Measurements from ENCODE around the gene PSPN.

Gene PSPN

DNA sequence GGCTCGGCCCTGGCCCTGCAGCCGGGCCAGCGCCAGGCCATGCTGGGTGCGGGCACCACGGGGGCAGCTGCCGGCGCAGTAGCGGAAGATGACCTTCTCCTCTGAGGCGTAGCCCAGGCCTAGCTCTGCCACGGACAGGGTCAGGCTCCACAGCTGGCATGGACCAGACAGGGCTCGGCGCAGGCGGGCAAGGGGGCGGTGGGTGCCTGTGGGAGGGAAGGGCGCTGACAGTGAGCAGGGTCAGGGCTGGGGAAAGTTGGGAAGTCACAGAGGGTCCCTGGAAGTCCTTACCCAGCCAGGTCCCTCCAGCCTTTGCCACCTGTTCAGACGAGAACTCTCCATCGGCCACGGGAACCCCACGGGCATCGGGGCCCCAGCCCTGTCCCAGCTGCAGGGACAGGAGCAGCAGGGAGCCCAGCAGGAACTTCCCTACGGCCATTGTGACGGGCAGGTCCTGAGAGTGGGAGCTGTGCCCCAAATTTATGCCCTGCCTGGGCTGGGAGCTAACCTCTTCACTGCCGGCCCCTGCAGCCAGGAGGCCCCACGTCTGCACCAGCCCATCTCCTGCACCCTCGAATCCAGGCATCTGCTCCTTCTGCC lies at the start of gene PSPN:
TSS of gene PSPN (minus strand) at position 523 of the 600 bp plus-strand sequence. CDS start at position 439, 84 bp downstream.
- ChIA-PET CTCF (interaction anchor here (1.0 kb wide), 1 partner anchor 31 kb away, joined by 3 read pairs; no protein-coding TSS in a partner anchor), POLR2A (interaction anchor here (1.1 kb wide), 1 partner anchor 18 kb away, joined by 3 read pairs; no protein-coding TSS in a partner anchor)
- TF ChIP-seq EGR2 (tag by site-specific recombination; IDR thresholded peaks at IDR 0.05; ENCODE audit: low read depth) (0 out of 2 replicates have a peak, but pooled peaks have one; percentile 4), KLF7 (tag by site-specific recombination; IDR thresholded peaks at IDR 0.05; ENCODE audit: borderline replicate concordance) (no peak)
- H3K27ac ChIP-seq (ENCODE audit: extremely low read depth, low read depth, low read length), result no peak within 1 kb of the TSS
- no peak within 1 kb of the TSS for H3K4me3 ChIP-seq (ENCODE audit: low read depth, low read length)
- no peaks in the 10 kb centered on the region for H3K9me3 ChIP-seq (ENCODE audit: control insufficient read depth, insufficient read depth, low read depth, low read length)
- H3K4me1 ChIP-seq (ENCODE audit: control insufficient read depth, insufficient read depth, low read length), result peaks cover 3% of the 10 kb centered on the region; the same call in 1 of the 2 replicates
- H3K36me3 ChIP-seq (ENCODE audit: control insufficient read depth in 2 of 2, insufficient read depth in 1 of 2, low read length in 2 of 2), result peaks cover 12 to 19% of the 10 kb centered on the region in 2 experiments; a peak in 2 of 3 replicates

DNA sequence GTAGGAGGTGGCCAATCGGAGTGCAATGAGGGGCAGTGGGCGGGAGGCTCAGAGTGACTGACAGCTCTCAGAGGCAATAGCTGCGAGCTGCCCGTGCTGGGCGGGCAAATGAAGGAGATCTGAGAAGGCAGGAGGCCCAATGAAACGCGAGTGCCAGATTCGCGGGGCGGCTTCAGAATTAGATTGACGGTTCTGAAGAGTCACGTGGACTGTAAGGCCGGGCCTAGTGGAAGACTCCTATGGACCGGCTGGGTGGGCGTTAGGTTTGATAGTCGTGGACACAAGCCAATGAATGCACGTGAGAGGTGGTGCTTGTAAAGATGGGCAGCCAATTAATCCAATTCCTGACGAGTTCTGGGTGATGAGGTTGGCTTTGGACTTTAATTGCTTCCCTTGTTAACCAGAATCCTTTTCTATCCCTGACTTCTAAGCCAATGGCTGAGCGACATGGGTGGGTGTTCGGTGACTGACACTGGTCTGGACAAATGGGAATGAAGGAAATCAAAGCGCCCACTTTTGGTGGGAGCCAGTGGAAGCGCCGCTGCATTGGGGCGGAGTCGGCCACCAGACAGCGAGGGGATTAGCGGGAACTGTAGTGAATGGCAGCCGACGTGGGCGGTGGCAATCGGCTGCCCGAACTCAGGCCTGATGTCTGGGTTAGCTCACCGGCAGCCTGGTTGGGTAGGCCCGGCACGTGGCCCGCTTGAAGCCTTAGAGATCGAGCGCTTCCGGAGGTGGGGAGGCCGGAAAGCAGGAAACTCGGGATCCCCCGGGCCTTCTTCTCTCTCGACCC lies 49.4 kb upstream of the PSPN start:
- Histone ChIP-seq H3K9me3 (ENCODE audit: control insufficient read depth, insufficient read depth, low read depth, low read length) (no peaks in the 10 kb centered on the region), H3K4me3 (ENCODE audit: low read depth, low read length) (no peak overlapping the region), H3K27ac (ENCODE audit: extremely low read depth, low read depth, low read length) (peak overlapping the region; percentile 50), H3K36me3 (ENCODE audit: control insufficient read depth in 2 of 2, insufficient read depth in 1 of 2, low read length in 2 of 2) (peaks cover 4 to 33% of the 10 kb centered on the region in 2 experiments; a peak in 1 of 3 replicates), H3K4me1 (ENCODE audit: control insufficient read depth, insufficient read depth, low read length) (peaks cover 7% of the 10 kb centered on the region)
- CTCF ChIA-PET, result interaction anchor here (0.6 to 1.3 kb wide), 6 partner anchors 297 to 1444 kb away, joined by 3 to 6 read pairs (median 4); no protein-coding TSS in a partner anchor
- POLR2A ChIA-PET, result interaction anchor here (0.5 to 2.1 kb wide), 20 partner anchors 9 to 412 kb away, joined by 3 to 25 read pairs (median 4); partner anchors contain the start of genes ALKBH7, CLPP, GPR108 and GTF2F1
- TF ChIP-seq ZNF274 (IDR thresholded peaks at IDR 0.05; ENCODE audit: low read length) (no peak), ZNF274 (tag by site-specific recombination; IDR thresholded peaks at IDR 0.05; ENCODE audit: borderline replicate concordance) (no peak), ZNF530 (tag by site-specific recombination; IDR thresholded peaks at IDR 0.05; ENCODE audit: low read depth) (no peak), ZNF621 (tag by site-specific recombination; IDR thresholded peaks at IDR 0.05) (no peak), ZNF169 (tag by site-specific recombination; IDR thresholded peaks at IDR 0.05) (no peak), ZNF777 (tag by site-specific recombination; IDR thresholded peaks at IDR 0.05; ENCODE audit: borderline replicate concordance) (no peak), ZNF404 (tag by site-specific recombination; IDR thresholded peaks at IDR 0.05) (no peak), GLIS2 (tag by site-specific recombination; IDR thresholded peaks at IDR 0.05) (peak; percentile 52), ZNF184 (tag by site-specific recombination; IDR thresholded peaks at IDR 0.05) (0 out of 2 replicates have a peak, but pooled peaks have one; percentile 19), ZBTB10 (tag by site-specific recombination; IDR thresholded peaks at IDR 0.05) (no peak), ZBTB21 (tag by site-specific recombination; IDR thresholded peaks at IDR 0.05) (0 out of 2 replicates have a peak, but pooled peaks have one; percentile 26), KLF17 (tag by site-specific recombination; IDR thresholded peaks at IDR 0.05) (0 out of 2 replicates have a peak, but pooled peaks have one; percentile 56), ZNF121 (tag by site-specific recombination; IDR thresholded peaks at IDR 0.05) (no peak), TRIM28 (IDR thresholded peaks at IDR 0.05; ENCODE audit: borderline replicate concordance, low read length) (no peak), PRDM4 (tag by site-specific recombination; IDR thresholded peaks at IDR 0.05) (no peak), ZNF248 (tag by site-specific recombination; IDR thresholded peaks at IDR 0.05) (no peak), ZNF223 (tag by site-specific recombination; IDR thresholded peaks at IDR 0.05) (no peak), ZNF514 (tag by site-specific recombination; IDR thresholded peaks at IDR 0.05) (no peak), ZNF202 (tag by site-specific recombination; IDR thresholded peaks at IDR 0.05; ENCODE audit: borderline replicate concordance) (no peak), ZNF501 (tag by site-specific recombination; IDR thresholded peaks at IDR 0.05) (no peak), ZNF521 (tag by site-specific recombination; IDR thresholded peaks at IDR 0.05) (no peak), ZNF596 (tag by site-specific recombination; IDR thresholded peaks at IDR 0.05) (no peak), YY2 (tag by site-specific recombination; IDR thresholded peaks at IDR 0.05) (0 out of 2 replicates have a peak, but pooled peaks have one; percentile 27), GFI1B (tag by site-specific recombination; IDR thresholded peaks at IDR 0.05) (peak; percentile 90), ZNF48 (tag by site-specific recombination; IDR thresholded peaks at IDR 0.05) (no peak), ZNF660 (tag by site-specific recombination; IDR thresholded peaks at IDR 0.05) (peak; percentile 65; the same call in 1 of the 2 replicates)

Data from HEK293 (cell line).